NCI-H2227 (cell line): ENCODE results near the gene CIRBP.
A peak's percentile ranks its signal among the peaks of the same experiment; 100 is the strongest.

Experiments
- DNase-seq: peaks from one replicate; lab custom pipeline; 2025; ENCODE audit not compliant: unreplicated experiment; lab: John Stamatoyannopoulos, UW

CIRBP gene

GRCh38 chr19:1269065-1269477 is at the start of gene CIRBP:
Gene CIRBP, plus strand, starts transcription at chr19:1269332. Its CDS starts 1,602 bp downstream, at chr19:1270934.
- DNase-seq = peak; percentile 97

GRCh38 chr19:1219786-1220476 is 49.2 kb upstream of the CIRBP start:
- DNase-seq = no peak

GRCh38 chr19:1220477-1220930 is 48.6 kb upstream of the CIRBP start:
- no peak for DNase-seq

- DNase-seq = peak; percentile 56
Measured at GRCh38 chr19:1220976-1221903, 47.9 kb upstream of the CIRBP start.

- no peak for DNase-seq
Measured at GRCh38 chr19:1221904-1222255, 47.3 kb upstream of the CIRBP start.

GRCh38 chr19:1222394-1222793 is 46.7 kb upstream of the CIRBP start:
- DNase-seq = no peak

GRCh38 chr19:1223018-1223855 is 45.9 kb upstream of the CIRBP start:
- DNase-seq = peak; percentile 44

- DNase-seq = no peak
Measured at GRCh38 chr19:1224047-1224825, 44.9 kb upstream of the CIRBP start.

- DNase-seq = no peak
Measured at GRCh38 chr19:1224847-1225246, 44.3 kb upstream of the CIRBP start.

GRCh38 chr19:1225440-1226226 is 43.5 kb upstream of the CIRBP start:
- no peak for DNase-seq

GRCh38 chr19:1226227-1226518 is 43.0 kb upstream of the CIRBP start:
- no peak for DNase-seq

- no peak for DNase-seq
Measured at GRCh38 chr19:1226522-1227303, 42.4 kb upstream of the CIRBP start.

GRCh38 chr19:1227304-1228054 is 41.7 kb upstream of the CIRBP start:
- no peak for DNase-seq

GRCh38 chr19:1228161-1228957 is 40.8 kb upstream of the CIRBP start:
- DNase-seq = no peak

- no peak for DNase-seq
Measured at GRCh38 chr19:1229056-1229923, 39.8 kb upstream of the CIRBP start.

- no peak for DNase-seq
Measured at GRCh38 chr19:1229924-1230782, 39.0 kb upstream of the CIRBP start.
